Measurements from ENCODE around the gene SAV1.
A peak's percentile ranks its signal among the peaks of the same experiment; 100 is the strongest.
"Not testable (repeated sequence)": the region's sequence is repeated elsewhere in the genome, so short reads cannot be mapped to it uniquely, and the experiment has no call there.

The SAV1 gene

GRCh38 chr14:50667996-50668825 lies at the start of gene SAV1:
Gene SAV1 (minus strand): TSS chr14:50668306. CDS start chr14:50667967, 339 bp downstream.
- peak; percentile 30 for DNase-seq (ENCODE audit: low spot score)

DNA sequence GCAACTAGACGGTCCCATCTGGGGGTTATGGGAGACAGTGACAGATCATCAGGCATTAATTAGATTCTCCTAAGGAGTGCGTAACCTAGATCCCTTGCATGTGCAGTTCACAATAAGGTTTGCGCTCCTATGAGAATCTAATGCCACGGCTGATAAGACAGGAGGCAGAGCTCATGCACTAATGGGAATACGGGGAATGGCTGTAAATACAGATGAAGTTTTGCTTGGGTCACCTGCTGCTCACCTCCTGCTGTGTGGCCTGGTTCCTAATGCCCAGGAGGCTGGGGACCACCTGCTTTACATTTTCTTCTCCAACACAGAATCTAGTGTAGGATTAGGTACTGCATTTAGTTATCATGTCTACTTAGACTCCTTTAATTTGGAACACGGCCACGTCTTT lies 49.7 kb upstream of the SAV1 start:
- DNase-seq (ENCODE audit: low spot score): no peak

- peak; percentile 30 for DNase-seq (ENCODE audit: low spot score)
Measured at GRCh38 chr14:50714450-50715073, 46.5 kb upstream of the SAV1 start.

DNA sequence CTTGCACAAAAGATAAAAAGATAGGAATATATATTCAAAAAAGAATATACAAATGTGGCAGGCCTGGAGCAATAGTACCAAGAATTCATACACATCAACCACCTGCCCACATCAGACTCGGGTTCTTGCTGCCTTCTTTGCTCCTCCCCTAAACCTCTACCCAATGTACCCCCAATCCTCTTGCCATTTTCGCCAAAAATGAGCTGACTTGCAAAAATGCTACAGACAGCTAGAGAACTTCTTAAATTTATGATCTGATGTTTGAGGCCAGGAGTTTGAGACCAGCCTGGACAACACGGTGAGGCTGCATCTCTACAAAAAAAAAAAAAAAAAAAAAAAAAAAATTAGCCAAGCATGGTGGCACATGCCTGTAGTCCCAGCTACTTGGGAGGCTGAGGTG lies 42.9 kb upstream of the SAV1 start:
- no peak for DNase-seq (ENCODE audit: low spot score)

DNA sequence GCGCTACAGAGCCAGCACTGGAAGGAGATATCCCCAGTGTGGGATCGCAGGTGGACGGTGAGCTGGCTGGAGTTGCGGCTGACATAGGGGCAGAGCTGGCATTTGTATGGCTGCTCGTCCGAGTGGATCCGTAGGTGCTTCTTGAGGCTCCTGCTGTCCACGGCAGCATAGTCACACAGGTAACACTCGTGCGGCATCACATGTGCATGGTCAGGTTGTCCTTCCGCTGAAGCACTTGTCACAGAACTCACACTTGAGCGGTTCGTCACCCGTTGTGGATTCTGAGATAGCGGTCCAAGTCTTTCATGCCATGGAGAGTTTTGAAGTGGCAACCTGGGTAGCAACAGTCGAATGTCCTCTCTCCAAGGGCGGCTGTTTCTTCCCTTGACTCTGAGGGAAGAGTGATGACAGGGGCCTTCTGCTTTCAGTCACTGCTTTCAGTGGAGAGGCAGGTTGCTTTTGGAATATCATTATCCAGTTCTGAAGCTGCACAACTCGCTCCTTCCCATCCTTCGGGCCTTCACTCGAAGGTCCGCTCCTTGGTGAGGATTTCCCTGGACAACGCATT lies 37.0 kb upstream of the SAV1 start:
- DNase-seq (ENCODE audit: low spot score): no peak

- DNase-seq (ENCODE audit: low spot score): no peak
Measured at GRCh38 chr14:50704454-50705010, 36.4 kb upstream of the SAV1 start.

DNA sequence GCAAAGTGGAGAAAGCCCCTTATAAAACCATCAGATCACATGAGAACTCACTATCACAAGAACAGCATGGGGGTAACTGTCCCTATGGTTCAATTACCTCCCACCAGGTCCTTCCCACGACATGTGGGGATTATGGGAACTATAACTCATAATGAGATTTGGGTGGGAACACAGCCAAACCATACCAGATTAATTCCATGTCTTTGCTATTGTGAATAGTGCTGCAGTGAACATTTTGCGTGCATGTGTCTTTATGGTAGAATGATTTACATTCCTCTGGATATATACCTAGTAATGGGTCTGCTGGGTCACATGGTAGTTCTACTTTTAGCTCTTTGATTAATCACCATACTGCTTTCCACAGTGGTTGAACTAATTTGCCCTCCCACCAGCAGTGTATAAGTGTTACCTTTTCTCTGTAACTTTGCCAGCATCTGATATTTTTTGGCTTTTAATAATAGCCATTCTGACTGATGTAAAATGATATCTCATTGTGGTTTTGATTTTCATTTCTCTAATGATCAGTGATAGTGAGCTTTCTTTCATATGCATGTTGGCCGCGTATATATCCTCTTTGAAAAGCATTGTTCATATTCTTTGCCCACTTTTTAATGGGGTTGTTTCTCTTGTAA lies 29.7 kb upstream of the SAV1 start:
- DNase-seq (ENCODE audit: low spot score): no peak

DNA sequence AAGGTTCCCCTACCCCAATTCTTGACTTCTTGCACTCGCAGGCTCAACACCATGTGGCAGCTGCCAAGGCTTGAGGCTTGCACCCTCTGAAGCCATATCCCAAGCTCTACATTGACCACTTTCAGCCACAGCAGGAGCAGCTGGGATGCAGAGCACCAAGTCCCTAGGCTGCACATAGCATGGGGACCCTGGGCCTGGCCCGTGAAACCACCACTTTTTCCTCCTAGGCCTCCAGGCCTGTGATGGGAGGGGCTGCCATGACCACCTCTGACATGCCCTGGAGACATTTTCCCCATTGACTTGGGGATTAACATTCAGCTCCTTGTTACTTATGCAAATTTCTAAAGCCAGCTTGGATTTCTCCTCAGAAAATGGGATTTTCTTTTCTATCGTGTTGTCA lies 26.2 kb upstream of the SAV1 start:
- not testable (repeated sequence) for DNase-seq (ENCODE audit: low spot score)

DNA sequence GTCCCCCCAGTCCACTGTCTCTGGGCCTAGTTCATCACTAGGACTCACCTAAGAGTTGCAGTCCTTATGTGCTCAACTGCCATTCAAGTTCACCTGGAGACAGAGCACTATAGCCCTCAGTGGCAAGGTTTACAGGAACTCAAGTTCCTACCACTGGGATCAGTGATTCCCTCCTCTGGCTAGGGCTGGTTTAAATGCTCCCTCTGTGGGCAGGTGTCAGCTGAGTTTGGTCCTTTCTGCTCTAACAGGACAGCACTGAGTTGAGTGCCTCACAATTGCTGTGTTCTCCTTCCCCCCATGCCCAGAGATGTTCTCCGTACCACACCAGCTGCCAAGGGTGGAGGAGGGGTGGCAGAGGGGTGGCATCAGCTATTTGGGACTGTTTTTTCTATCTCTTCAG lies 20.8 kb upstream of the SAV1 start:
- DNase-seq (ENCODE audit: low spot score): no peak

DNA sequence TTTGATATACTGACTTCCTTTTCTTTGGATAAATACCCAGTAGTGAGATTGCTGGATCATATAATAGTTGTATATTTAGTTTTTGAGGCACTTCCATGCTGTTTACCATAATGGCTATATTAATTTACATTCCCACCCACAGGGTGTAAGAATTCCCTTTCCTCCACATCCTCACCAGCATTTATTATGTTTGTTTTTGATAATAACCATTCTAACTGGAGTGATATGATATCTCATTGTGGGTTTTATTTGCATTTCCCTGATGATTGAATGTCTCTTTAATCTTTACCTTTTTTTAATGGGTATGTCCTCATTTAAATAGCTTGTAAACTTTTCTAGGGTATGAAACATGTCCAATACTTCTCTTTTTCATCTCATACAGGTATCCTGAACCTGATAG lies 11.6 kb upstream of the SAV1 start:
- no peak for DNase-seq (ENCODE audit: low spot score)

DNA sequence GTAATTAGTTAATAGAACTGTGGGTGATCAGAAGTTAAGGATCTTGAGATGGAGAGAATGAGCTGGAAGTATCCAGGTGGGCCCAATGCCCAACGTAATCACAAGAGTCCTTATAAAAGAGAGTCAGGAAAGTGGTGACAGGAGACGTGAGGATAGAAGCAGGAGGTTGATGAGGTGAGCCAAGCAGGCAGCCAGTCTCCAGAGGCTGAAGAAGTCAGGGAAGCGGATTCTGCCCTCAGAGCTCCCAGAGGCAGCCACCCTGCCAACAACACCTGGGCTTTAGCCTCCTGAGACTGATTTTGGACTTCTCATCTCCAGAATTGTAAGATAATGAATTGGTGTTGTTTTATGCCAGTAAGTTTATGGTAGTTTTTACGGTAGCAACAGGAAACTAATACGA lies 10.1 kb upstream of the SAV1 start:
- DNase-seq (ENCODE audit: low spot score): no peak

- DNase-seq (ENCODE audit: low spot score): no peak
Measured at GRCh38 chr14:50677527-50678063, 9.5 kb upstream of the SAV1 start.

DNA sequence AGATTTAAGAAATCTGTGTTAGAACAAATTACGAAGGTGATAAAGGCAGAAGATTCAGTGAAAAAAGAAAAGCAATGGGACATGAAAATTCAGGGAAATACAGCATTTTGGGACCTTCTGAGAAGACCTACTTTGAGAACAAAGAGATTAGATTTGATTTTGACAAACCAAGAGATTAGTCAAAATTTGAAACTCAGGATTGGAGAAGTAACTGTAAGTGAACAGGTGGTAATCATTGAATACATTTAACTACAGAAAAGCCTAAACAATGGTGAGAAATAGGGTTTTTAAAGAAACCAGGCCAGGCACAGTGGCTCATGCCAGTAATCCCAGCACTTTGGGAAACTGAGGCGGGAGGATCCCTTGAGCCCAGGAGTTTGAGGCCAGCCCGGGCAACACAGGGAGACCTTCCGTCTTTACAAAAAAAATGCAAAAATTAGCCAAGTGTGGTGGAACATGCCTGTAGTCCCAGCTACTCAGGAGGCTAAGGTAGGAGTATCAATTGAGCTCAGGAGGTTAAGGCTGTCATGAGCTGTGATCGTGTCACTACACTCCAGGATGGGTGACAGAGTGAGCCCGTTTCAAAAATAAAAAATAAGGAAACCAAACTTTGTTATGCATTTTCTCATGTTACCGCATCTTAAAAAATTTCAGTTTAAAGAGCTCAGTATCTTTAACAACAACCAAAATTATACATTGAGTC lies 8.9 kb upstream of the SAV1 start:
- DNase-seq (ENCODE audit: low spot score): no peak

GRCh38 chr14:50675597-50675996 lies 7.5 kb upstream of the SAV1 start:
- DNase-seq (ENCODE audit: low spot score): no peak

- DNase-seq (ENCODE audit: low spot score): no peak
Measured at GRCh38 chr14:50670866-50671256, 2.8 kb upstream of the SAV1 start.

- no peak for DNase-seq (ENCODE audit: low spot score)
Measured at GRCh38 chr14:50670196-50670865, 2.2 kb upstream of the SAV1 start.

GRCh38 chr14:50669441-50669986 lies 1.4 kb upstream of the SAV1 start:
- DNase-seq (ENCODE audit: low spot score): no peak

GRCh38 chr14:50668826-50669143 lies 679 bp upstream of the SAV1 start:
- DNase-seq (ENCODE audit: low spot score): no peak

- DNase-seq (ENCODE audit: low spot score): no peak
Measured at GRCh38 chr14:50667684-50667995, 466 bp downstream of the SAV1 start.

DNA sequence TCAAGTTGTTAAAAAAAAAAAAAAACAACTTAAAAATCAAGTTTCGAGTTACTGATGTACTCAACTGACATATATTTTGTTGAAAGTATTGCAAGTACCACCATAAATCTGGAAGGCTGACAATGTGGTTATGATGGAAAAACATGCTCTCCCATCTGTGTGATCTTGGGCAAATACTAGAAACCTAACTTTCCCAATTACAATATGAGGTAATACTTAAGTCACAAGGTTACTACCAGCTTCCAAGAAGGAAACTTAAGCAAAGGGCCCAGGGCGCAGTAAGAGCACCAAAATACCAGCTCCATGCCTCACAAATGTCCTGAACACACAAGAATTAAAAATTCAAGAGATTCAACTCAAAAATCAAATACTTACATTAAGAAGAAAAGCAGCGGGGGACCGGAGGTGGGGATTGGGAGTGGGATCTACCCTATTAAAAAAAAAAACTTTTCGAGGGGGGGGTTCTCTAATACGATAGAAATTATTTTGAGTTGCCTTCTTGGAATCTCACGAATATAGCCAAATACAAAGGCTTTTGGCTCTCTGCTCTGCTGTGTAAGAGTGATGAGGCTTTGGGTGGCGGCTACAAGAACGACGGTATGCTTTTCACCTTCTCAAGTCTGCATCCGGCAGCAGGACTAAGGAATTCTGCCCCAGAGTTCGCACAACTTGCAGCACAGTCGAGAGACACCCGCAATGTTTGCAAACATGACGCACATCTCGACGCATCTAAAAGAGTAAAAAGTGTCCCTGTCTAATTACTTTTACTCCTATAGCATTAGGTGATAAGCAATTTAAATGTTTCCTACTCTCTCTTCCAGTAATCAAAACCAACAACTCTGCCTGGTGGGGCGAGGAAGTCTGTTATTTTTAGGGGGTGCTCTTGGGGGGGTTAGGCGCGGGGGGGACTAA lies 1.1 kb downstream of the SAV1 start:
- DNase-seq (ENCODE audit: low spot score): no peak

Data from HuH-7 (cell line).